GM18519 (cell line): Measurements from ENCODE around the gene PIP5K1C.

Source experiments
- ATAC-seq: cut with Tn5 transposase; IDR thresholded peaks from one replicate; pipeline ENCODE4 v1.9.1; 2021; ENCODE audit warnings: mild to moderate bottlenecking, moderate library complexity; ENCODE audit not compliant: unreplicated experiment, low FRiP score

PIP5K1C gene

GRCh38 chr19:3614858-3615505, 85.3 kb downstream of the PIP5K1C start:
- no peak for ATAC-seq

GRCh38 chr19:3613818-3614661, 86.2 kb downstream of the PIP5K1C start:
- no peak for ATAC-seq

DNA sequence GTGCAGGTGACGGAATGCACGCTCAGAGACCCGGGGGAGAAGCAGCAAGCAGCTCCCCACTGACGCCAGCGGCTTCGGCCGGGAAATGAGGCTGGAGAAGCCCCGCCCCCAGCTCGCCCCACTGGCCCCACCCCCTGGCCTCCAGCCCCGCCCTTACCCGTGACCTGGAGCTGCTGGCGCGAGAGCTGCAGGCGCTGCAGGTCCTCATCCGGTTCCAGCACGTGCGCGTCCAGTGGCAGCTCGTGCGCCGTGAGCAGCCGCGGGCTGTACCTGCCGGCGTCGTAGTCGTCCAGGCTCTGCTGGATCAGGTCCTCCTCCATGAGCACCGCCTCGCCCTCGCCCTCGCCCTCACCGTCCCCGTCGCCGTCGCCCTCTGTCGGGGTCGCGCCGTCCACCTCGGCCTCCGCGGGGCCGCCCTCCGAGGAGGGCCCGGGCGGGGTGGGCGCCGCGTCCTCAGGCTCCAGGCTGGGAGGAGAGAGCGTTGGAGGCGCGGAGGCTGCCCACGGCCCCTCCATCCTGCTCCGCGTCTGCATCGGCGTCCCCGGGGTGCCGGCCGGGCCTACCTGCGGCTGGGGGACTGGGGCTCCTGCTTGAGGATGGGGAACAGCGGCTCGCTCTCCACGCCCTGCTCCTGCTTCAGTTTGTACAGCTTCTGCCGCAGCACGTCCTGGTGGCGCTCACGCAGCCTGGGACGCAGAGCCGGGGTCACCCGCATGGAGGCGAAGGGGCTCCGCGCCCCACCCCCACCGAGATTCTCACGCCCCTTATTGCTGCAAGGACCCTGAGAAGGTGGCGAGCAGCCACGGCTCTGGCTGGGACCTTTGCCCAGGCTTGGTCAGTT, 87.1 kb downstream of the PIP5K1C start:
- no peak for ATAC-seq

- ATAC-seq, result no peak
Measured at GRCh38 chr19:3612330-3612729, 87.9 kb downstream of the PIP5K1C start.

- no peak for ATAC-seq
Measured at GRCh38 chr19:3611841-3612240, 88.4 kb downstream of the PIP5K1C start.

- ATAC-seq, result no peak
Measured at GRCh38 chr19:3610745-3611717, 89.2 kb downstream of the PIP5K1C start.

GRCh38 chr19:3609779-3610719, 90.2 kb downstream of the PIP5K1C start:
- no peak for ATAC-seq

DNA sequence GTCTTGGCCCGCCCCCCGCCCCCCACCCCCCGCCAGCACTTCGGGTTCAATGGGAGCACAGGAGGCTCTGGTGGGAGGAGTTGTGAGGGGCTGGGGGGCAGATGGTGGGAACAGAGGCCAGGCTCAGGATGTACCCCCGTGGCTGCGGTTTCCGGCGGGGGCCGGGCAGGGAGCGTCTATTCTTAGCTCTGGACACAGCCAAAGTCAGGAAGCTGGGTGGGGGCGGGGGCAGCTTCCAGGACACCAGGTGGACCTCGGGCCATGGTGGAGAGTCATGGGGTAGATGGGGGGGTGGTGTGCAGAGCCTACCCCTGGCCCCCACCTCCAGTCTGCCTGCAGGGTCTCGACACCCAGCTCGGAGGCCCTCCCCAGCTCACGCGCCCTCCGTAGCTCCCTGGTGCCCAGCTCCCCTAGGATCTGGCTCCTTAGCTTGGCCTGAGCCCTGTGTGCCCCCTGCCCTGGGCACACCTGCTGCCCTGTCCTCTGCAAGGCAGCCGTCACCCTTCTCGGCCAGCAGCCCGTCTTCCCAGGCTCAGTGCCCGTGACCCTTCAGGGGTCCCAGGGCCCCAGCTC, 91.4 kb downstream of the PIP5K1C start:
- no peak for ATAC-seq

DNA sequence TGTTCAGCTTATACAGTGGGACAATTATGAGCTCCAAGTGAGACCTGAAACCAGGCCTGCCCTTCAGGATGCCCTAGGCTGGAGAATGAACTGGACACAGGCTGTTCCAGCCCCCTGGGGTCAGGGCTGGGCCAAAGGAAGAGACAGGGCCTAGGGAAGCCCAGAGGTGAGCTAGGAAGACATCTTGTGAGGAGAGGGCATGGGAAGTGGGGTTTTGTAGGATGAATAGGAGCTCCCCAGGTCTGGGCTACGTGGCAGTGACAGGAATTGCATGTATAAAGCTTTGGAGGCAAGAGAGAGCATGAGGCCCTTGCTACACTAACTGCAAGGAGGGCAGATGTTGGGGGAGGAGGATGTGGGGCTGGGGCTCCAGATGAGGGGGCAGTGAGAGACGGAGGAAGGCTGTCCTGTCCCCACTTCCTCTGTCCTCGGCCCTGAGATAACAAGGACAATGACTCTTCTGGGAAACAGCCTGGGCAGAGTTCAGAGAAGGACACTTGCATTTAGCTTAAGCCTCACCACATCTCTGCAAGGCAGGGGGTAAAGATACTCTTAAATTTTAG, 92.1 kb downstream of the PIP5K1C start:
- no peak for ATAC-seq

DNA sequence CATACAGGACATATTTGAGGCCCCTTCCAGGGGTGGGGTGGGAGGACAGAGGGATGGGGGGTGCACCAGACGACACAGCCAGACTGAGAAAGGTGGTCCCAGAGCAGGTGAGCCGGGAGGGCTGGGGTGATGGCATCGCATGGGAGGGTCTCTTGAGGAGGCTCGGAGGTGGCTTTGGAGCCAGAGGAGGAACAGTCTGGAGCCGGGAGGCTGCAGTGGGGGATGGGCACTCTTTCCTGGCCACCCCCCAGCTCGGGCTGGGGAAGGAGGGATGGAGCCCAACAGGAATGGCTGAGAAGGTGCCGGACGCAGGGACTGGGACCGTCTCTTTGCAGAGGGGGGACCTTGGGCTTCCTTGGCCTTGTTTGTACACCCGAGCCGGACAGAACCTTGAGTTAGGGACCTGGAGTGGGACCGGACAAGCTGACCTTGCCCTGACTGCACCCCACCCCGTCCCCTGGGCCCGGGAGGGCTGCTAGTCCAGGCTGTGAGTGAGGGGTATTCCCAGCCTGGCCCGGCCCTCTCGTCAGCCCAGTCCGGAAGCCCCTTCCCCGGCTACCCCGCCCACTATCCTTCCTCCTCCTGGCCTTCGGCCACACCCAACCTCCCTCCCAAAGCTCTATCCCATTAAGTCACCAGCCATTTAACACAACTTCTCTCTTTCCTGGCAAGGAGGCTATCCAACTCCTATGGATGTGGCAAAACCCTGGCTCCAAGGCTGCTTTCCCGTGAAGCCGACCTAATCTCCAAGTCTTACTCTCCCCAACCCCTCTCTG, 92.8 kb downstream of the PIP5K1C start:
- no peak for ATAC-seq

GRCh38 chr19:3606690-3607289, 93.5 kb downstream of the PIP5K1C start, which contains the start of gene TBXA2R:
Gene TBXA2R (minus strand): TSS chr19:3606875. CDS start chr19:3600634, 6,241 bp downstream.
- no peak for ATAC-seq

GRCh38 chr19:3606174-3606689, 94.0 kb downstream of the PIP5K1C start:
- ATAC-seq, result no peak

DNA sequence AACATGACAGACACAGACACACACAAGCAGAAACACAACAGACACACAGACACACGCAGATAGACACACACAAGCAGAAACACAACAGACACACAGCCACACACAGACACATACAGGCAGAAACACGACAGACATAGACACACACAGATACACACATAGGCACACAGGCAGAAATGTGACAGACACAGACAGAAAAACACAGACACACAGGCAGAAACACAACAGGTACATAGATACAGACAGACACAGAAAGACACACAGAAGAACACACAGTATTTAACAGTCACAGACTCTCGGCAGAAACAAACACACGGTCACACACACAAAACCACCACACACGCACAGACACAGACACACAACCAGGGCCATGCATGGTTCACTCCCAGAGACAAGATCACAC, 94.5 kb downstream of the PIP5K1C start:
- no peak for ATAC-seq

- no peak for ATAC-seq
Measured at GRCh38 chr19:3605361-3605760, 94.9 kb downstream of the PIP5K1C start.

DNA sequence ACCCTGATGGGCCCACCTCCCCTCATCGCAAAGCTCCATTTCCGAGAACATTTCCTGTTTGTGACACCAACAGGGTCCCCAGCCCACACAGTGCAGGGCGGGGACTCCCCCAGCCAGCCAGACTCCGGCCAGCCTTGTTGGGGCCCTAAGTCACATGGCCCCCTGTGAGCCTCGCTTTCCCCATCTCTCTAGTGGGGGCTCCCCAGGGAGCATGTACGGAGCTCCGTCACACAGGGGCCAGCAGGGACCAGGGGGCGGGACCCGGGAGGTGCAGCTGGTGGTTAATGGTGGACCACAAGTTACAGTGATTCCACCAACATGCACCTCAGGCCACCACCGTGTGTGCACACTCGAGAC, 95.3 kb downstream of the PIP5K1C start:
- ATAC-seq, result no peak

DNA sequence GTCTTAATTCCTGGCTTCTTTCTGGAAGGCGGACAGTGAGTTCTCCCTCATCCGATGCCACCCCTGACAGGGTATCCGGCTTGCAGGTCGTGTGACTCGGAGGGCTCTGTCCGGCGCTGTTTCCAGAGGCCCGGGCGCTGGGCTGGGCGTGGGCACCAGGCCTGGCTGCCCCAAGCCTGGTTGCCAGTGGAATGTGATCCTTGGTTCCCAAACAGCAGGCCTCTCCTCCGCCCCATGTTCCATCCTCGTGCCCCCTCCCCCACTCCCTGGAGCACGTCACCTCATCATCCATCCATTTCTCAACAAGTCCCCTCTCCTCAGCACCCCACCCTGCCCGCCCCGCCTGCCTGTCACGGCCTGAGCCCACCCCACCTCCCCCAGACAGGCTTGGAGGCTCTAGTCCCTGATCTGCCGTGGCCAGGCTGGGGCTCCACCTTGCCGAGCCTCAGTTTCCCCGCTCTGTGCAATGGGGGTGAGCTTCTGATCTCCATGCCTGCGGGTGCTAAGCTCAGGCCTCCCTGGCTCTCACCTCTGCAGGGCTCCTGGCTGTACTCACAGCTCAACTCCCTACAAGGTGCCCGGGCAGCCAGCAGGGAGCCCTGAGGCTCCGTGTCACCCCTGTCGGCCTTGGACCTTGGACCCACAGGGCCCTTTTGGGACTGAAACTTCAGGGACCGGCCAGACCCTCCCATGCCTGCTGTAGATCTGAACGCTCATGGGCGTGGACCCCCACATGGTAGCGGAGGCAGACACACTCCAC, 95.9 kb downstream of the PIP5K1C start:
- no peak for ATAC-seq
